Gastrocnemius medialis (tissue), 4 donors: ENCODE data around the gene MAGEA10.

Source experiments
- POLR2A ChIP-seq, 2 donors: fragments of 450-650 bp; IDR thresholded peaks; one replicate each; pipeline ENCODE4 v1.6.1; 2017; ENCODE audit warnings: antibody characterized with exemption in 2 of 2, mild to moderate bottlenecking in 2 of 2, moderate library complexity in 2 of 2
- TF ChIP-seq, protein P1 (sequence below), 5 experiments: fragments of 450-650 bp in 3 of 5; fragments of 200-600 bp in 2 of 5; sonication (generic) in 2 of 5; IDR thresholded peaks in 4 of 5; conservative IDR thresholded peaks in 1 of 5; 1 replicate in 4 of 5; 2 replicates in 1 of 5; pipeline ENCODE4 v1.5.1; 2016 to 2019; ENCODE audit warnings: antibody characterized with exemption in 5 of 5, mild to moderate bottlenecking in 3 of 5, moderate library complexity in 3 of 5

DNA sequence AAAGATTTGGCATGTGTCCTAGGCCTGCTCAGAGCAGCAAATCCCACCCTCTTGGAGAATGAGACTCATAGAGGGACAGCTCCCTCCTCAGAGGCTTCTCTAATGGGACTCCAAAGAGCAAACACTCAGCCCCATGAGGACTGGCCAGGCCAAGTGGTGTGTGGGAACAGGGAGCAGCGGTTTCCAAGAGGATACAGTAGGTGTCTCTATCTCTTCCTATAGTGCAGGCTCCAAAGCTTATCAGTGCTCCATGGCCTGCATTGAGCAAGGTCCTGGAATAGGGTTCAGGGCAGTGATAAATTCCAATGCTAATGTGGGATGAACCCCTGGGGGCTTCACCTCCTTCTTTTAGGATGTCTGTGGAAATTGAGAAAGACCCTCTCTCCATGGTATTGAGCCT lies 15.7 kb upstream of the MAGEA10 start:
- TF ChIP-seq, protein P1, sequence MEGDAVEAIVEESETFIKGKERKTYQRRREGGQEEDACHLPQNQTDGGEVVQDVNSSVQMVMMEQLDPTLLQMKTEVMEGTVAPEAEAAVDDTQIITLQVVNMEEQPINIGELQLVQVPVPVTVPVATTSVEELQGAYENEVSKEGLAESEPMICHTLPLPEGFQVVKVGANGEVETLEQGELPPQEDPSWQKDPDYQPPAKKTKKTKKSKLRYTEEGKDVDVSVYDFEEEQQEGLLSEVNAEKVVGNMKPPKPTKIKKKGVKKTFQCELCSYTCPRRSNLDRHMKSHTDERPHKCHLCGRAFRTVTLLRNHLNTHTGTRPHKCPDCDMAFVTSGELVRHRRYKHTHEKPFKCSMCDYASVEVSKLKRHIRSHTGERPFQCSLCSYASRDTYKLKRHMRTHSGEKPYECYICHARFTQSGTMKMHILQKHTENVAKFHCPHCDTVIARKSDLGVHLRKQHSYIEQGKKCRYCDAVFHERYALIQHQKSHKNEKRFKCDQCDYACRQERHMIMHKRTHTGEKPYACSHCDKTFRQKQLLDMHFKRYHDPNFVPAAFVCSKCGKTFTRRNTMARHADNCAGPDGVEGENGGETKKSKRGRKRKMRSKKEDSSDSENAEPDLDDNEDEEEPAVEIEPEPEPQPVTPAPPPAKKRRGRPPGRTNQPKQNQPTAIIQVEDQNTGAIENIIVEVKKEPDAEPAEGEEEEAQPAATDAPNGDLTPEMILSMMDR (IDR thresholded peaks at IDR 0.05 in 4 of 5, conservative IDR thresholded peaks at IDR 0.05 in 1 of 5) = no peak
- TF ChIP-seq POLR2A (IDR thresholded peaks at IDR 0.05) = no peak
